Activated CD4-positive, alpha-beta T cell treated with anti-CD3 and anti-CD28 coated beads, Interleukin-2, amount 50 U/mL, for 1 hour (primary cell): Measurements from ENCODE around the gene SLC13A4.
"Not testable (repeated sequence)": the region's sequence is repeated elsewhere in the genome, so short reads cannot be mapped to it uniquely, and the experiment has no call there.

ENCODE experiments used
- DNase-seq: peaks from one replicate; pipeline ENCODE4 v3.0.0-alpha.2; 2020

SLC13A4 gene

GRCh38 chr7:135717693-135718092, 10.3 kb downstream of the SLC13A4 start:
- no peak for DNase-seq

GRCh38 chr7:135716677-135717238, 11.2 kb downstream of the SLC13A4 start:
- no peak for DNase-seq

GRCh38 chr7:135715673-135716072, 12.3 kb downstream of the SLC13A4 start:
- DNase-seq = no peak

- DNase-seq = no peak
Observed at GRCh38 chr7:135715055-135715522, 12.9 kb downstream of the SLC13A4 start.

- no peak for DNase-seq
Observed at GRCh38 chr7:135714534-135715009, 13.4 kb downstream of the SLC13A4 start.

- no peak for DNase-seq
Observed at GRCh38 chr7:135713836-135714470, 14.0 kb downstream of the SLC13A4 start.

GRCh38 chr7:135712796-135713195, 15.2 kb downstream of the SLC13A4 start:
- no peak for DNase-seq

GRCh38 chr7:135712182-135712782, 15.7 kb downstream of the SLC13A4 start:
- DNase-seq = no peak

GRCh38 chr7:135711139-135711469, 16.9 kb downstream of the SLC13A4 start:
- no peak for DNase-seq

- no peak for DNase-seq
Observed at GRCh38 chr7:135710417-135711138, 17.4 kb downstream of the SLC13A4 start.

GRCh38 chr7:135709508-135709907, 18.5 kb downstream of the SLC13A4 start:
- DNase-seq = no peak

- no peak for DNase-seq
Observed at GRCh38 chr7:135708041-135708440, 19.9 kb downstream of the SLC13A4 start.

- no peak for DNase-seq
Observed at GRCh38 chr7:135707570-135707966, 20.4 kb downstream of the SLC13A4 start.

GRCh38 chr7:135706858-135707569, 21.0 kb downstream of the SLC13A4 start:
- no peak for DNase-seq

- no peak for DNase-seq
Observed at GRCh38 chr7:135706038-135706742, 21.8 kb downstream of the SLC13A4 start.

- no peak for DNase-seq
Observed at GRCh38 chr7:135704698-135705097, 23.3 kb downstream of the SLC13A4 start.

- DNase-seq = no peak
Observed at GRCh38 chr7:135704074-135704473, 23.9 kb downstream of the SLC13A4 start.

- DNase-seq = no peak
Observed at GRCh38 chr7:135697276-135698049, 30.5 kb downstream of the SLC13A4 start.

- DNase-seq = no peak
Observed at GRCh38 chr7:135693558-135693957, 34.4 kb downstream of the SLC13A4 start.

GRCh38 chr7:135692606-135693005, 35.4 kb downstream of the SLC13A4 start:
- not testable (repeated sequence) for DNase-seq

- no peak for DNase-seq
Observed at GRCh38 chr7:135692055-135692454, 35.9 kb downstream of the SLC13A4 start.

GRCh38 chr7:135690566-135690965, 37.4 kb downstream of the SLC13A4 start:
- DNase-seq = no peak
